Activated CD8-positive, alpha-beta memory T cell treated with anti-CD3 and anti-CD28 coated beads, Interleukin-2, amount 50 U/mL, for 24 hours (primary cell): ENCODE data around the gene GSTP1.
A peak's percentile ranks its signal among the peaks of the same experiment; 100 is the strongest.
"Not testable (repeated sequence)": the region's sequence is repeated elsewhere in the genome, so short reads cannot be mapped to it uniquely, and the experiment has no call there.

Experiments
- DNase-seq: peaks from one replicate; pipeline ENCODE4 v3.0.0-alpha.2; 2020; ENCODE audit errors: extremely low read depth

GSTP1 gene

DNA sequence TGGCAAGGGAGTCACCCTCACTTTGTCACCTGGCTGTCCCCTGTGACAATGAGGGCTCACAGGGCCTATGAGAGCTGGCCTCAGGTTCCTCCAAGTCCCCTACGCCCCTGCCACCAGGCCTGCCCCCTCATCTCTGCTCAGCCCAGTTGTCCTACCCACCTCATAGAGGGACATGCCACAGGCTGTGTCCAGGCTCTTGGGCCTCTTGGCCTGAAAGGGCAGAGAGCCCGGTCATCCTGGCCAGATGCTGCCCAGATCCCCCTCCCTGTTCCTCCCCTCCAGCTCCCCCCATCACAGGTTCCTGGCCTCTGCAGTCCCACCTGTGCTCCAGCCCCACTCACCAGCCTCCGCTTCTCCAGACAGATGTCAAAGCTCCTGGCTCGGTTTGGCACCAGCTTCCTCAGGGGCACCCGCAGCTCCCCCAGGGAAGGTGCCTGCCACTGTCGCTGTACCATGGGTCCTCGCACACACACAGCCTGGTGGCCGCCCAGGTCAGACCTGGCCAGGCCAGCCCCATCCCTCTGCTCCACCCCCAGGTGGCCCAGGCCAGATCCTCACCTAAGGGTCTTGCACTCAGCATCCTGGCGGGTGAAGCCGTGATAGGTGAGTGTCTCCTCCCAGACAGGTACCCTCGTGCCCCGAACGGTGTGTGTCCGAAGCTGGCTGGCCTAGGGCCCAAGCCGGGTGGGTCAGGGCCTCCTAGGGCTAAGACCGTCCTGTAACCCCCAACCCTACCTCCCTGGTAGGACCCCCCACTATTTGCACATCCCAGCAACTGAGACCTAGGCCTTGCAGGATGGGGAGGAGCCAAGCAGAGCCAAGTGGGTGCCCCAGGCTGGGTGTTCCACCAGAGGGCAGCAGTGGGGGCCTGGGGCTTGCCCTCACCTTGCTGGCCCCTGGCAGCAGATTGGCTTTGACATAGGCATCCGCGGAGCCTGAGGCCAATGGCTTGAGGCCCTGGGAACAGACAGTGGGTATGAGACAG lies 31.4 kb downstream of the GSTP1 start:
- no peak for DNase-seq

DNA sequence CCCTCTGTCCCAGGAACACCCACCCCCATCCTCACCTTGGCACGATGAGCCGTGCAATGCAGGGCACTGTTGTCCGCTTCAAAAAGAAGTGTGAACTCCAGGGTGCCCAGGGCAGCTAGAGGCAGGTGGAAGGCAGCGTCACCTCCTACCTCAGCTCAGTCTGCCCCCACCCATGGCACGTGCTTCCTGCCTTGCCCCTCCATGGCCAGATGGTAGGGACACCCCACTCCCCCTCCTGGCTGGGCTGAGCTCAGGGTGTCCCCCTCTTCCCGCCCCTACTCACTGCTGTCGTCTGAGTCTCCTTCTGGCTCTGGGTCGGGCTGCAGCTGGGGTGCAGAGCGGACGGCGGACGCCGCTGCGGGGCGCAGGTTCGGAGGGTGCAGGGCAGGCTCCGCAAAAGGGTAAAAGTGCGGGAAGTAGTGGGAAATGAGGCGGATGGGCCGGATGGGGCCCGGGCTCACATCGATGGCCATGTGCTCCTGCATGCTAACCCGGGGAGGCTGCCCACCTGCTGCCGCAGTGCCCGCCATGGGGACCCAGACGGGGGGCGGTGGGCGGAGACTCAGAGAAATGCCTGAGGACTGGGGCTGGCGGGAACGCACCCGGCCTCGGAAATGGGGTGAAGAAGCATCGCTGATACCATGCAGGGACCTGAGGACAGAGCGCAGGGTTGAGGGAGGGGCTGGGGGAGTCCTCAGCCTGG lies 32.3 kb downstream of the GSTP1 start:
- no peak for DNase-seq

DNA sequence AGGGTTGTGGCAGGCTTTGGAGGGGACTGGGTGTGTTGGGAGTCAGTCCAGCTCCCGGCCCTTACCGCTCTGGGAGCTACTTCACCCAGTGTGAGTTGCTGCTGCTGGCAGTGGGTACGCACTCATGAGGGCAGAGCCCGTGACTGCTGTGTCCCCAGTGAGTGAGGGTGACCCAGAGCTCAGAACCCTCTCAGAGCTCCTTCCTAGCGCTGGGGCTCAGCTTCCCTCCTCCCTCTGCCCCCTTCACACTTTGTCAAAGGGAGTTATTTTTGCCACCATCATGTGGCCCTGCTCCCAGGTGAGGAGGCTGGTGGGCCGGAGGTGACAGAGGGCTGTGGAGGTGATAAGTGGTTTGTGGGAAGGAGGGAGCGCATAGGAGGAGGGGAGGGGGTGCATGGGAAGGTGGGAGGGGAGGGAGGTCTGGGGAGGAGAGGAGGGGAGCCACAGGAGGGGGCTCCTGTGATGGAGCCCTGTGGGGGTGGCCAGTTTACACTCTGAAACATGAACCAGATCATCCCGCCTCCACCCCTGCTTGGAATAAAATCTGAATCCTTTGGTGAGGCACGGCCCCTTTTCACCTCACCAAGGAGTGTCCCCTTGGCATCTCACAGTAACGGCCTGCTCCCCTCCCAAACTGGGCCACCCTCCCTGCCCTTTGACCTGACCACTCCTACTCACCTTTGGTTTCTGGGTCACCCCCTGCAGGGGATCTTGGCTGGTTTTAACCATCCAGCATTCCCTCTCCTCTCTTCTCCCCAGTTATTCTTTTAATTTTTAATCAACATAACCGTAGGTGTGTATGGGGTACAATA lies 33.0 kb downstream of the GSTP1 start:
- no peak for DNase-seq

DNA sequence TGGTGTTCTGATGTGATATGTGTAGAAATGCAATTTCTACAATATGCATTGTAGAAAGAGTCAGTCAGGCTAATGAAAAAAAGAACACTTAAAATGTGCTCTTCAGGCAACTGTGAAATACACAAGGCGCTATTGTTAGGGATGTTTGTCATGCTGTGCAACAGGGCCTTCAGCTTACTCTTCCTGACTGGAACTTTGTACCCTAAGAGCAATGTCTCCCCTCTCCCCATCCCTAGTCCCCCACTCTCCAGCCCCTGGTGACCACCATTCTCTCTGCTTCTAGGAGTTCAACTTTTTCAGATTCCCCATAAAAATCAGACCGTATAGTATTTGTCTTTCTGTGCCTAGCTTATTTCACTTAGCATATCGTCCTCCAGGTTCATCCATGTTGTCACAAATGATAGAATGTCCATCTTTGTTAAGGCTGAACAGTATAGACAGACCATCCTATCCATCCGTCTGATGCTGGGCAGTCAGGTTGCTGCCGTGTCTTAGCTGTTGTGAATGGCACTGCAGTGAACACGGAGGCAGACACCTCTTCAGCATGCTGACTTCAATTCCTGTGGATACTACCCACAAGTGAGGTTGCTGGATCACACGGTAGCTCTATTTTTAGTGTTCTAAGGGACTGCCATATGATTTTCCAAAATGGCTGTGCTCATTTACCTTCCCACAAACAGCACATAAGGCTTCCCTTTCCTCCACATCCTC lies 33.8 kb downstream of the GSTP1 start:
- DNase-seq, result no peak

DNA sequence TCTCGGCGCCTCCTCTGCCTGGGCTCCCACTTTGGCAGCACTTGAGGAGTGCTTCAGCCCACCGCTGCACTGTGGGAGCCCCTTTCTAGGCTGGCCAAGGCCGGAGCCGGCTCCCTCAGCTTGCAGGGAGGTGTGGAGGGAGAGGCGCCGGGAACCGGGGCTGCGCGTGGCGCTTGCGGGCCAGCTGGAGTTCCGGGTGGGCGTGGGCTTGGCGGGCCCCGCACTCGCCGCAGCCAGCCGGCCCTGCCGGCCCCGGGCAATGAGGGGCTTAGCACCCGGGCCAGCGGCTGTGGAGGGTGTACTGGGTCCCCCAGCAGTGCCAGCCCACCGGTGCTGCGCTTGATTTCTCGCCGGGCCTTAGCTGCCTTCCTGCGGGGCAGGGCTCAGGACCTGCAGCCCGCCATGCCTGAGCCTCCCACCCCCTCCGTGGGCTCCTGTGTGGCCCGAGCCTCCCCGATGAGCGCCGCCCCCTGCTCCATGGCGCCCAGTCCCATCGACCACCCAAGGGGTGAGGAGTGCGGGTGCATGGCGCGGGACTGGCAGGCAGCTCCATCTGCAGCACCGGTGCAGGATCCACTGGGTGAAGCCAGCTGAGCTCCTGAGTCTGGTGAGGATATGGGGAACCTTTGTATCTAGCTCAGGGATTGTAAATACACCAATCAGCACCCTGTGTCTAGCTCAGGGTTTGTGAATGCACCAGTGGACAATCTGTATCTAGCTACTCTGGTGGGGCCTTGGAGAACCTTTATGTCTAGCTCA lies 35.5 kb downstream of the GSTP1 start:
- DNase-seq, result not testable (repeated sequence)

DNA sequence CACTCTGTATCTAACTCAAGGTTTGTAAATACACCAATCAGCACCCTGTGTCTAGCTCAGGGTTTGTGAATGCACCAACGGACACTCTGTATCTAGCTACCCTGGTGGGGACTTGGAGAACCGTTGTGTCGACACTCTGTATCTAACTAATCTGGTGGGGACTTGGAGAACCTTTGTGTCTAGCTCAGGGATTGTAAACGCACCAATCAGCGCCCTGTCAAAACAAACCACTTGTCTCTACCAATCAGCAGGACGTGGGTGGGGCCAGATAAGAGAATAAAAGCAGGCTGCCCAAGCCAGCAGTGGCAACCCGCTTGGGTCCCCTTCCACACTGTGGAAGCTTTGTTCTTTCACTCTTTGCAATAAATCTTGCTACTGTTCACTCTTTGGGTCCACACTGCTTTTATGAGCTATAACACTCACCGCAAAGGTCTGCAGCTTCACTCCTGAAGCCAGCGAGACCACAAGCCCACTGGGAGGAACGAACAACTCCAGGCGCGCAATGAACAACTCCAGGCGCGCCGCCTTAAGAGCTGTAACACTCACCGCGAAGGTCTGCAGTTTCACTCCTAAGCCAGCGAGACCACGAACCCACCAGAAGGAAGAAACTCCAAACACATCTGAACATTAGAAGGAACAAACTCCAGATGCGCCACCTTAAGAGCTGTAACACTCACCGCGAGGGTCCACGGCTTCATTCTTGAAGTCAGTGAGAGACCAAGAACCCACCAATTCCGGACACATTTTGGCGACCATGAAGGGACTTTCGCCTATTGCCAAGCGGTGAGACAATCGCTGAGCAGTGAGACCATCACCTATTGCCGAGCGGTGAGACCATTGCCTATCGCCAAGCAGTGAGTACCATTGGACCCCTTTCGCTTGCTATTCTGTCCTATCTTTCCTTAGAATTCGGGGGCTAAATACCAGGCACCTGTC lies 36.3 kb downstream of the GSTP1 start:
- not testable (repeated sequence) for DNase-seq

DNA sequence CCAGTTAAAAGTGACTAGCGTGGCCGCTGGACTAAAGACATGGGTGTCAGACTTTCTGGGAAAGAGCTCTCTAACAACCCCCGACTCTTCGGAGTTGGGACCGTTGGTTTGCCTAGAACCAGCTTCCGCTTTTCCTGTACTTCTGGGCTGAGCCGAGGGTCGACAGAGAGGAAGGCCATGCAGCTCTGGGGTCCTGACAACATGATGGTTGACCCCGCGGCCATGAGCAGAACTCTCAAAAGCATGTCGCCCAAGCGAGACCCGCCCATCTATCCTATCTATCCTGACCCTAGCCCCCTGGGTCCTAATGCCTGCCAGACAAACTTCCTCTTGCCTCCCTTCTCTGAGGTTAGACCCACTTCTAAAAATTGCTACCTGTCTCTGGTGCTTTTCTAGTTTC lies 37.0 kb downstream of the GSTP1 start:
- not testable (repeated sequence) for DNase-seq

DNA sequence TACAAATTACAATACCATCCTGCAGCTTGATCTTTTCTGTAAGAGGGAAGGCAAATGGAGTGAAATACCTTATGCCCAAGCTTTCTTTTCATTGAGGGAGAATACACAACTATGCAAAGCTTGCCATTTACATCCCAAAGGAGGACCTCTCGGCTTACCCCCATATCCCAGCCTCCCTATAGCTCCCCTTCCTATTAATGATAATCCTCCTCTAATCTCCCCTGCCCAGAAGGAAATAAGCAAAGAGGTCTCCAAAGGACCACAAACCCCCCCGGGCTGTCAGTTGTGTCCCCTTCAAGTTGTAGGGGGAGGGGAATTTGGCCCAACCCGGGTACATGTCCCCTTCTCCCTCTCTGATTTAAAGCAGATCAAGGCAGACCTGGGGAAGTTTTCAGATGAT lies 38.3 kb downstream of the GSTP1 start:
- not testable (repeated sequence) for DNase-seq

DNA sequence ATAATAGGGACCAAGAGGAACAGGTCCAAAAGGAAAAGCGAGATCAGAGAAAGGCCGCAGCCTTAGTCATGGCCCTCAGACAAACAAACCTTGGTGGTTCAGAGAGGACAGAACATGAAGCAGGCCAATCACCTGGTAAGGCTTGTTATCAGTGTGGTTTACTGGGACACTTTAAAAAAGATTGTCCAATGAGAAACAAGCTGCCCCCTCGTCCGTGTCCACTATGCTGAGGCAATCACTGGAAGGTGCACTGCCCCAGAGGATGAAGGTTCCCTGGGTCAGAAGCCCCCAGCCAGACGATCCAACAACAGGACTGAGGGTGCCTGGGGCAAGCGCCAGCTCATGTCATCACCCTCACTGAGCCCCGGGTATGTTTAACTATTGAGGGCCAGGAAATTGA lies 39.3 kb downstream of the GSTP1 start:
- DNase-seq, result not testable (repeated sequence)

DNA sequence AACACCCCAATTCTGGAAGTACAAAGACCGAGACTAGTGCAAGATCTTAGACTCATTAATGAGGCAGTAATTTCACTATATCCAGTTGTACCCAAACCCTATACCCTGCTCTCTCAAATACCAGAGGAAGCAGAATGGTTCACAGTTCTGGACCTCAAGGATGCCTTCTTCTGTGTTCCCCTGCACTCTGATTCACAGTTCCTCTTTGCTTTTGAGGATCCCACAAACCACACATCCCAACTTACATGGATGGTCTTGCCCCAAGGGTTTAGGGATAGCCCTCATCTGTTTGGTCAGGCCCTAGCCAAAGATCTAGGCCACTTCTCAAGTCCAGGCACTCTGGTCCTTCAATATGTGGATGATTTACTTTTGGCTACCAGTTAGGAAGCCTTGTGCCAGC lies 40.2 kb downstream of the GSTP1 start:
- not testable (repeated sequence) for DNase-seq

DNA sequence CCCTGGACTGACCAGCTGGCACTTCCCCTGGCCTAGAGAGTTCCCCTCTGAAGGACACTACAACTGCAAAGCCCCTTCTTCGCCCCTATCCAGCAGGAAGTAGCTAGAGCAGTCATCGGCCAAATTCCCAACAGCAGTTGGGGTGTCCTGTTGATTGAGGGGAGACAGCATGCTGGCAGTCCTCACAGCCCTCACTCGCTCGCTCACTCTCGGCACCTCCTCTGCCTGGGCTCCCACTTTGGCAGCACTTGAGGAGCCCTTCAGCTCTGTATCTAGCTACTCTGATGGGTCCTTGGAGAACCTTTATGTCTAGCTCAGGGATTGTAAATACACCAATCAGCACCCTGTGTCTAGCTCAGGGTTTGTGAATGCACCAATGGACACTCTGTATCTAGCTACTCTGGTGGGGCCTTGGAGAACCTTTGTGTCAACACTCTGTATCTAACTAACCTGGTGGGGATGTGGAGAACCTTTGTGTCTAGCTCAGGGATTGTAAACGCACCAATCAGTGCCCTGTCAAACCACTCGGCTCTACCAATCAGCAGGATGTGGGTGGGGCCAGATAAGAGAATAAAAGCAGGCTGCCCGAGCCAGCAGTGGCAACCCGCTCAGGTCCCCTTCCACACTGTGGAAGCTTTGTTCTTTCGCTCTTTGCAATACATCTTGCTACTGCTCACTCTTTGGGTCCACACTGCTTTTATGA lies 42.7 kb downstream of the GSTP1 start:
- DNase-seq, result not testable (repeated sequence)

DNA sequence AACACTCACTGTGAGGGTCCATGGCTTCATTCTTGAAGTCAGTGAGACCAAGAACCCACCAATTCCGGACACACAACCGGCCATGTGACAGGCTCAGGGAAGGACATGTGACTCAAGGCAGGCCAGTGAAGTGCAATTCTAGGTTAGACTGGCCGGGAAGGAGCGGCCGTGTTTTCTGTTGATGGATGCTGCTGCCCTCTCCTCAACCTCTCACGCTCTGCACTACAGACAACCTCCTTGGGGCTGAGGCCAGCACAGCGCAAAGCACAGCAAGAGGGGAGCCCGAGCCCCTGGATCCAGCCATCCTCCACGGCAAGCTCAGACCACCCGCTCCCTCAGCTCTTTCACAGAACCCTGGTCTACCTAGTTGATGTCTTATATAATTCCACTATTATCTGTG lies 43.4 kb downstream of the GSTP1 start:
- no peak for DNase-seq

DNA sequence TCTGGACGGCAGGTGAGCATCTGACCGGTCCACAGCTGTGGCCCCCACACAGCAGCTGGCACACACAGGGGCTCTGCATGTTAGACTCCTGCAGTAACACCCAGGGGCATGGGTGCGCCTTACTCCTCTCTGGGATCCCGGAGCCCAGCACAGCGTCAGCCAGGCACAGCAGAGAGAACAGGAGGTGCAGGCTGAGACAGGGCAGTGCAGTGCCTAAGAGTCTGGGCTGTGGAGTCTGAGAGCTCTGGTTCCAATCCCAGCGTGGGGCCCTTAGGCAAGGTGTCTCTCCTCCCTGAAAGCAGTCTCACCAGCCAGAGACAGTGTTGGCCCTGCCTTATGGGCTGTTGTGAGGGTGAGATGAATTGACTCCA lies 43.8 kb downstream of the GSTP1 start:
- no peak for DNase-seq

DNA sequence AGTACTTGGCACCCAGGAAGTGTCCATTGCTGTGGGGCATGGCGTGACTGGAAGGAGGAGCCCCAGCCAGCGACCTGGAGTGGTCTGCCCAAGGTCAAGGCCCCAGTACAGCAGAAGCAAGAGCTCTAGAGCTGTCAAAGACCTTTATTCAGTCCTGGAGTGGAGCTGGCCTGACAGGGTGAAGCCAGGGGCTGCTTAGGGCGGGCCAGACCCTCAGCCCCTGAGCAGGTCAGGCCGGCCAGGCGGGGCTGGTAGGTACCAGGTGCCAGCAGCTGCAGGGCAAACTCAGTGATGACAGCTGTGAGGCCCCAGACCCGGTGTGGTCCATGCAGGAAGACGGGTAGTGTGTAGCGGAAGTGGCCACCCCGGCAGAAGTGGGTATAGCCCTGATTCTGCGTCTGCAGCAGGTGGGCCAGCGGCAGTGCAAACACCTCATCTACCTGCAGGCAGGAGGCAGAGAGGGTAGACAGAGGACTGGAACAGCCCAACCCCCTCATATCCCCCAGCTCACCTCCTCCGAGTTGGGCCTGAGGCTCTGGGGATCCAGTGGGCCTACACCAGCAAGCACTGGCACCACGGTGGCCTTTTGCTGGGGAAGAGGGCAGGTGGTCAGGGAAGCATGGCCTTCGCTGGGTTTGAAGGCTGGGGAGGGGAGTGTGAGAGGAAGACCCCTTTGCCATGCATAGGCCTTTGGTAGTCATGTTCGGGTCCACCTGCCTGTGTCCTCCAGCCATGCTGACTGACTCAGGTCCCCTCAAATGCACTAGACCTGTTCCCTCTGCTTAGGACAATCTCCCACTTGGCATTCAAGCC lies 44.4 kb downstream of the GSTP1 start:
- DNase-seq, result no peak

DNA sequence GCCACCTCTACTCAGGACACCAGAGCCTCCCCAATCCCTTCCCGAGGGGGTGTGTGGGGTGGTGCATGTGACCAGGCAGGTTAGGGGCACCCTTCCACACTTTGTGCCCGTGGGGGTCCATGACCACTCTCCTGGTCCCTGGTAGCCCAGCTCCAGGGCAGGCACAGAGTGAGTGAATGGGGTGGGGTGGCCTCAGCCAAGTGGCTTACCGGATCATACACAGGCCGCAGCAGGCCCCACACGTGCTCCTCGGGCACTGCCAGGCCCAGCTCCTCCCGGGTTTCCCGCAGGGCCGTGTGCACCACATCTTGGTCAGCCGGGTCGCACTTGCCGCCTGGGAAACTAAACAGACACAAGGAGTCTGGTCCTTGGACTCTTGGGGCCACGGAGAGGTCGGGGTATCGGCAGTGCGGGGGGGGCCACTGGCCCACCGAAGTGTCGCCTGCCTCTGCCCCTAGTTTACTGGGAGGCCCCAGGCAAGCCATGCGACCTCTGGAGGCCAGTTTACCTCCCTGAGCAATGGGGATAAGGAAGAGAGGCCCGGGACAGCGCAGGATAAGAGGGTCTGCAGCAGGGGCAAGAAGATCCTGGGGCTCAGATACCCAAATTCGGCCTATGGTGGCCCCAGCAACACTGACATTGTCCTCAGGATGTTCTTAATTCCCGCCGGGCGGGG lies 45.2 kb downstream of the GSTP1 start:
- DNase-seq, result no peak

DNA sequence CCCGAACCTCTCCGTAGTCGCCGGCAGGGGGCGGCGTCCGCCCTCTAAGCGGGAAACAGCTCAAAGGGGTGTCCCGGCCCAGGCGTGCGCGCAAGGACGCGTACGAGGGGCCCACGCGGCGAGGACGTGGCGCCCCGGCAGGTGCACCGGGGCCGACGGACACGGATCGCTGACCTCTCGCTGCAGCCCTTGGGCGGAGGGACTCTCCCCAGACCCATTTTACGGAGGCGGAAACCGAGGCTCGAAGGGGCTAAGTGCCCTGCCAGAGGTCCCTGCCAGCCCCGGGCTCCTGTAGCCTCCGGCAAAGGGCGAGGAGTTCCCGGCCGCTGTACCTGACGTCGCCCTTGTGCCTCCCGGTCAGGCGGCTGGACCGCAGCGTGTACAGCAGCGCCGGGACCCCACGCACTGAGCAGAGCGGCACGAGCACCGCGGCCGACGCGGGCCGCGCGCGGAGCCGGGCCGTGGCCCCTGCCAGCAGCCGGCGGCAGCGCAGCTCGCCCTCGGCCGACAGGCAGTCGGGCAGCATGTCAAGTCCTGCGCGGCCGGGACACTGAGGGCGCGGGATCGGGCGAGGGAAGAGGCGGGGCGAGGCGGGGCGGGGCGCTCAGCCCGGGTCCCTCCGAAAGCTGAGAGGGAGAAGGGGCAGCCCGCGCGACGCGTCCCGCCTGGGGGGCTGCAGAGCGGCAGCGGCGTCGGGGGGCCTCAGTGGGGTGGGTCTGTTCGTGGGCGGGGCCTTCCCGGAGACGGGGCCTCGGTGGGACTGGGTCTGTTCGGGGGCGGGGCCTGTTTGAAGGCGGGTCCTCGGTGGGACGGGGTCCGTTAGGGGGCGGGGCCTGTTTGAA lies 46.0 kb downstream of the GSTP1 start, which contains the start of gene NUDT8:
NUDT8 (minus strand) TSS at position 552 of the 842 bp plus-strand sequence; CDS start at position 526, 26 bp downstream.
- DNase-seq, result peak; percentile 74
